GM19351 (cell line): ENCODE measurements around the gene ZNF709.
A peak's percentile ranks its signal among the peaks of the same experiment; 100 is the strongest.
"Not testable (repeated sequence)": the region's sequence is repeated elsewhere in the genome, so short reads cannot be mapped to it uniquely, and the experiment has no call there.

Source experiments
- ATAC-seq: cut with Tn5 transposase; IDR thresholded peaks from one replicate; pipeline ENCODE4 v1.9.1; 2021; ENCODE audit warnings: mild to moderate bottlenecking, moderate library complexity; ENCODE audit not compliant: unreplicated experiment

The ZNF709 gene

GRCh38 chr19:12484371-12485051 lies at the start of gene ZNF709:
TSS of gene ZNF709 (minus strand) at chr19:12484816. CDS start at chr19:12484657, 159 bp downstream.
- peak; percentile 92 for ATAC-seq

GRCh38 chr19:12527034-12527836 lies 42.6 kb upstream of the ZNF709 start:
- no peak for ATAC-seq

GRCh38 chr19:12526542-12526941 lies 41.9 kb upstream of the ZNF709 start:
- no peak for ATAC-seq

- no peak for ATAC-seq
These were observed 37.4 kb upstream of the ZNF709 start for GRCh38 chr19:12521996-12522395.

DNA sequence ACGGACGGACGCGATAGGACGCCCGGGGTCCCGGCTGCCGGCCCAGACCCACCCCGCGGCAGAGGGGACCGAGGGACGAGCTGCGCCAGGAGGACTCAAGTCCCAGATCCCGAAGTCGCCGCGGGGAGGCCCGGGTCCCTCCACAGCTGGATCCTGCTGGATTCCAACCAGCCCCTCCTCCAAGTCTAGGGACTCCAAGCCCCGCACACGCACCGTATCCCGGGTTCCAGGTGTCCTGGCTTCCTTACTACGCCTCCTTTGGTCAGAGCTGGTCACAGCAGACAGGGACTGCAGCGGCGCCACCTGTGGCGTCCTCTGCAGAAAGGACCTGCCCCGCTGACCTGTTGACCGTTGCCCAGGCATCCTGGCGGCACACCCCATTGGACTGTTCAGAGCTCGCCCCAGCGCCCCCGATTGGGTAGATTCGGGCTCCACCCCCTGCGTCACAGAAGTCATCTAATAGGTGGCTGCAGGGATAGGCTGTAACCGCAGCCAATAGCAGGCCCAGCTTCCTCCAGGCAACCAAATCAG lies 29.0 kb upstream of the ZNF709 start:
- no peak for ATAC-seq

- ATAC-seq, result no peak
These were observed 12.4 kb upstream of the ZNF709 start for GRCh38 chr19:12497032-12497431.

GRCh38 chr19:12496480-12496879 lies 11.9 kb upstream of the ZNF709 start:
- ATAC-seq, result no peak

- ATAC-seq, result peak; percentile 79
These were observed 10.6 kb upstream of the ZNF709 start for GRCh38 chr19:12495002-12495802.

DNA sequence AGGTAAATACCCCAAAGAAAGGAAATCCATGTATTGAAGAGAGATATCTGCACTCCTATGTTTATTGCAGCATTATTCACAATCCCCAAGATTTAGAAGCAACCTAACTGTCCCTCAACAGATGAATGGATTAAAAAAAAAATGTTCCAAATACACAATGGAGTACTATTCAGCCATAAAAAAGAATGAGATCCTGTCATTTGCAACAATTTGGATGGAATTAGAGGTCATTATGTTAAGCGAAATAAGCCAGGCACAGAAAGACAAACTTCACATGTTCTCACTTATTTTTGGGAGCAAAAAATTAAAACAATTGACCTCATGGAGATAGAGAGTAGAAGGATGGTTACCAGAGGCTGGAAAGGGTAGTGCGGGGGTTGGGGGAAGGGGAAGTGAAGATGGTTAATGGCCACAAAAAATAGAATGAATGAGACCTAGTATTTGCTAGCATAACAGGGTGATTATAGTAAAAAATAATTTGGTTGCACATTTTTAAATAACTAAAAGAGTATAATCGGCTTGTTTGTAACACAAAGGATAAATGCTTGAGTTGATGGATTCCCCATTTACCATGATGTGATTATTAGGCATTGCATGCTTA lies 9.7 kb upstream of the ZNF709 start:
- no peak for ATAC-seq

DNA sequence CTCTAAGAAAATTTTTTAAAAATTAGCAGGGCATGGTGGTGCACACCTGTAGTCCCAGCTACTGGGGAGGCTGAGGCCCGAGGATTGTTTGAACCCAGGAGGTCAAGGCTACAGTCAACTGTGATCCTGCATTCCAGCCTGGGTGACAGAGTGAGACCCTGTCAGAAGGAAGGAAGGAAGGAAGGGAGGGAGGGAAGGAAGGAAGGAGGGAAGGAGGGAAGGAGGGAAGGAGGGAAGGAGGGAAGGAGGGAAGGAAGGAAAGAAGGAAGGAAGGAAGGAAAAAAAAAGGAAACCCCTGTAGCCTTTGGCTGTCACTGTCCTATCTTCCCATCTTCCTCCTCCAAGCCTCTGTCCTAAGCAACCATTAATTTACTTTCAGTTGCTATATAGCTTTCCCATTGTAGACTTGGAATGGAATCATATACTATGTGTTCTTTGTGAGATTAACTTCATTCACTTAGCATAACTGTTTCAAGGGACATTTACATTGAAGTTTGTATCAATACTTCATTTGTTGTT lies 1.7 kb upstream of the ZNF709 start:
- not testable (repeated sequence) for ATAC-seq

DNA sequence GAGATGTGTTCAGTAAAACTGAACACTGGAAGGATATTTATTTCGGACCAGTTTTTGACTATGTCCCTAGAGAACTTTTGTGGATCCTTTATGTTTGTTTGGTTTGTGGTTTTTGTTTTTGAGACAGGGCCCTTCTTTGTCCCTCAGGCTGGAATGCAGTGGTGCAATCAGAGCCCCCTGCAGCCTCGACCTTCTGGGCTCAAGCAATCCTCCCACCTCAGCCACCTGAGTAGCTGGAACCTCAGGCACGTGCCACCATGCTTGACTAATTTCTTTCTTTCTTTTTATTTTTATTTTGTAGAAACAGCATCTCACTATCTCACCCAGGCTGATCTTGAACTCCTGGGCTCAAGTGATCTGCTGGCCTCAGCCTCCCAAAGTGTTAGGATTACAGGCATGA lies 955 bp upstream of the ZNF709 start:
- ATAC-seq, result no peak

DNA sequence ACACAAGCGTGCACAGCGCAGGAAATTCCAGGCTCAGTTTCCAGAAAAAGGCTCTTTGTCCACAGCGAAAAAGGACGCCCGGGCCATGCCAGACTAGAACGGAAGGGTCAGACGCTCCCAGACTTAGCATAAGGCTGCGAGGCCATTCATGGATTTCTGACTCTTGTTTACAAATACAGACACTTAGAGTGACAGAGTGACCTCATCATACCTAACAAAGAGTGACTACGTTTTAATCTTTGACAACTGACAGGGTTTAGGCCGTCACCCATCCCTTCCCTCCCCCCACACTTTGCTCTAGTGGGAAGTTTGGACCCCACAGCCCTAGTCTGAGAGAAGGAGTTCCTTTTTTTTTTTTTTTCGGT lies 418 bp upstream of the ZNF709 start:
- ATAC-seq, result peak; percentile 5

DNA sequence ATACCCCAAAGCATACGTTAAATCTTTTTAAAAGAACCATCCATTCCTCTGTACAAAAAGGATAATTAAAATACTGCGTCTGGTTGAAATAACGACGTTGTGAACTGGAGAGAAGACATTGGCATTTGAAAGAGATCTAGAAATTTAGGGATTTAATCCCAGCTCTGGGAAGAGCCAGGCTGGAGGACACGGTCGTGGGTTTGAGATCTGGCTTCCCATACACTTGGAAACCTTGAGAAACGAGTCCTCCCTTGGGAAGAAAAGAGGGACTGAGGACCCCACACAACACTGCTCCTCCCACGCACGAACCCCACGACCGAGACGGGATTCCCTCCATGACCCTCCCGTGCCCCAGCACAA lies 625 bp downstream of the ZNF709 start:
- ATAC-seq, result no peak

DNA sequence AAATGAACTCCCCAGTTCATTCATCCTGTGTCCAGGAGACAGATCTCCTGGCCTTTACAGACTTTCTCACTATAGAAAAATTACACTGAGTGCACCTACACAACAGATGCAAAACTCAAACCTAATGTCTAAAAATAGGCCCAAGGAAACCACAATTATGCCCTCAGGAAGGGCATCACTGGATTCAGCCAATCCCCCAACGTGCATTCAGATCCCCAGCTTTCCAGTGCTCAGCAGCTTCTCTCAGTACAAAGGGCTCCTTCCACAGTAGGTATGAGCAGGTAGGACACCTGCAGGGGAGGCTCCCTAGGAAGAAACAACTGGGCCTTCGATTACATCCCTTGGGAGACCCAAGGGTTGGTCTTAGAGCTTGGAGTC lies 2.1 kb downstream of the ZNF709 start:
- no peak for ATAC-seq

DNA sequence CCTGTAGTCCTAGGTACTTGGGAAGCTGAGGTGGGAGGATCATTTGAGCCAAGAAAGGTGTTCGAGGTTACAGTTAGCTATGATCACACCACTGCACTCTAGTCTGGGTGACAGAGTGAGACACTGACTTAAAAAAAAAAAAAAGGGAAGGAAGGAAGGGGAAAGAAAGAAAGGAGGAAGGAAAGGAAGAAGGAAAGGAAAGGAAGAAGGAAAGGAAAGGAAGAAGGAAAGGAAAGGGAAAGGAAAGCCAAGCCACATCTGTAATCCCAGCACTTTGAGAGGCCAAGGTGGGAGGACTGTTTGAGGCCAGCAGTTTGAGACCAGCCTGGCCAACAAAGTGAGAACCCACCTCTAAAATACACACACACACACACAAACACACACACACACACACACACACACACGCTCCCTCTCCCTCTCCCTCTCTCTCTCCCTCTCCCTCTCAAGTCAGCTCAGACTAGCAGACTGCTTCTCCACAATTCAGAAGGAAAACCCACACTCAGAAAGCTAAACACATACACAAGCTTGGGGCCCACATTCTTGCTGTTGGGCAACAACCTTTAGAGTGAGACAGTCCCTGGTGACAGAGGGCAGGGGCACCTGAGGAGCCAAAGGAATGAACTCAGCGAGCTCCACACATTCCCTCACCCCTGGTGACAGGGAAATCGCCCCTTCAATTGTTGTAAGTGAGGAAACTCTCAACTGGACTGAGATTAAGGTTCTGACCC lies 2.7 kb downstream of the ZNF709 start:
- ATAC-seq, result no peak

- ATAC-seq, result no peak
These were observed 6.2 kb downstream of the ZNF709 start for GRCh38 chr19:12478234-12478941.

DNA sequence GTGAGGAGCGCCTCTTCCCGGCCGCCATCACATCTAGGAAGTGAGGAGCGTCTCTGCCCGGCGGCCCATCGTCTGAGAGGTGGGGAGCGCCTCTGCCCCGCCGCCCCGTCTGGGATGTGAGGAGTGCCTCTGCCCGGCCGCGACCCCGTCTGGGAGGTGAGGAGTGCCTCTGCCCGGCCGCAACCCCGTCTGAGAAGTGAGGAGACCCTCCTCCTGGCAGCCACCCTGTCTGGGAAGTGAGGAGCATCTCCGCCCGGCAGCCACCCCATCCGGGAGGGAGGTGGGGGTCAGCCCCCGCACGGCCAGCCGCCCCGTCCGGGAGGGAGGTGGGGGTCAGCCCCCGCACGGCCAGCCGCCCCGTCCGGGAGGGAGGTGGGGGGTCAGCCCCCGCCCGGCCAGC lies 17.0 kb downstream of the ZNF709 start:
- not testable (repeated sequence) for ATAC-seq

DNA sequence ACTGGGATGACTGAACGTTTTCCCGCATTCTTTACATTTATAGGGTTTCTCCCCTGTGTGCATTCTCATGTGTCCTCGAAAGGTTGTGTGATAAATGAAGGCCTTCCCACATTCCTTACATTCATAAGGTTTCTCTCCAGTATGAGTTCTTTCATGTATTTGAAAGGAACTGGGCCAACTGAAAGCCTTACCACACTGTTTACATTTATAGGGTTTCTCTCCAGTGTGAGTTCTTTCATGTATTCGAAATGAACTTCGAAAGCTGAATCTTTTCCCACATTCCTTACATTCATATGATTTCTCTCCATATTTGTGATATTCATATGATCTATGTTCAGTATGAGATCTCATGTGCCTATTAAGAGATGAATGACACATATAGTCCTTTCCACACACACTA lies 19.4 kb downstream of the ZNF709 start:
- no peak for ATAC-seq

- no peak for ATAC-seq
These were observed 19.8 kb downstream of the ZNF709 start for GRCh38 chr19:12464769-12465168.

DNA sequence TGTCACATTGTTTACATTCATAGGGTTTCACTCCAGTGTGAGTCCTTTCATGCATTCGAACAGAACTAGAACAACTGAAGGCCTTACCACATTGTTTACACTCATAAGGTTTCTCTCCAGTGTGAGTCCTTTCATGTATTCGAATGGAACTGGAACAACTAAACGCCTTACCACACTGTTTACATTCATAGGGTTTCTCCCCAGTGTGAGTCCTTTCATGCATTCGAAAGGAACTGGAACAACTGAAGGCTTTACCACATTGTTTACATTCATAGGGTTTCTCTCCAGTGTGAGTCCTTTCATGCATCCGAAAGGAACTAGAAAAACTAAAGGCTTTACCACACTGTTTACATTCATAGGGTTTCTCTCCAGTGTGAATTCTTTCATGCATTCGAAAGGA lies 20.5 kb downstream of the ZNF709 start:
- not testable (repeated sequence) for ATAC-seq
